IPS DF 6.9 (cell line): ENCODE measurements around the gene SERPINA3.
"Not testable (repeated sequence)": the region's sequence is repeated elsewhere in the genome, so short reads cannot be mapped to it uniquely, and the experiment has no call there.

Experiments
- DNase-seq: peaks from one replicate; pipeline ENCODE4 v3.0.0-alpha.2; 2013; ENCODE audit warnings: low read depth, low spot score
- H3K27ac ChIP-seq: one replicate; pipeline ENCODE4 v1.5.1; 2013; ENCODE audit warnings: low read length, control low read depth
- H3K27me3 ChIP-seq: 2 replicates; pipeline ENCODE4 v1.6.1; 2013; ENCODE audit warnings: mild to moderate bottlenecking, low read length; ENCODE audit not compliant: control insufficient read depth, insufficient read depth
- H3K36me3 ChIP-seq: 2 replicates; pipeline ENCODE4 v1.6.1; 2013; ENCODE audit warnings: low read length; ENCODE audit not compliant: control insufficient read depth, insufficient read depth
- H3K4me1 ChIP-seq: 2 replicates; pipeline ENCODE4 v1.6.1; 2013; ENCODE audit warnings: low read length; ENCODE audit not compliant: control insufficient read depth, insufficient read depth
- H3K4me3 ChIP-seq: 2 replicates; pipeline ENCODE4 v1.5.1; 2013; ENCODE audit warnings: mild to moderate bottlenecking, low read length
- H3K9me3 ChIP-seq: 2 replicates; pipeline ENCODE4 v1.6.1; 2013; ENCODE audit warnings: low read length, inconsistent platforms; ENCODE audit not compliant: control insufficient read depth, insufficient read depth
- WGBS: extraction: QIAGEN DNeasy Blood & Tissue Kit; methylation state at CpG from one replicate; pipeline ENCODE4 v1.1.7; 2013; ENCODE audit warnings: mixed read lengths, missing lambda C conversion rate; ENCODE audit not compliant: insufficient read length, insufficient coverage; 5-methylcytosine and 5-hydroxymethylcytosine counted together

The SERPINA3 gene

DNA sequence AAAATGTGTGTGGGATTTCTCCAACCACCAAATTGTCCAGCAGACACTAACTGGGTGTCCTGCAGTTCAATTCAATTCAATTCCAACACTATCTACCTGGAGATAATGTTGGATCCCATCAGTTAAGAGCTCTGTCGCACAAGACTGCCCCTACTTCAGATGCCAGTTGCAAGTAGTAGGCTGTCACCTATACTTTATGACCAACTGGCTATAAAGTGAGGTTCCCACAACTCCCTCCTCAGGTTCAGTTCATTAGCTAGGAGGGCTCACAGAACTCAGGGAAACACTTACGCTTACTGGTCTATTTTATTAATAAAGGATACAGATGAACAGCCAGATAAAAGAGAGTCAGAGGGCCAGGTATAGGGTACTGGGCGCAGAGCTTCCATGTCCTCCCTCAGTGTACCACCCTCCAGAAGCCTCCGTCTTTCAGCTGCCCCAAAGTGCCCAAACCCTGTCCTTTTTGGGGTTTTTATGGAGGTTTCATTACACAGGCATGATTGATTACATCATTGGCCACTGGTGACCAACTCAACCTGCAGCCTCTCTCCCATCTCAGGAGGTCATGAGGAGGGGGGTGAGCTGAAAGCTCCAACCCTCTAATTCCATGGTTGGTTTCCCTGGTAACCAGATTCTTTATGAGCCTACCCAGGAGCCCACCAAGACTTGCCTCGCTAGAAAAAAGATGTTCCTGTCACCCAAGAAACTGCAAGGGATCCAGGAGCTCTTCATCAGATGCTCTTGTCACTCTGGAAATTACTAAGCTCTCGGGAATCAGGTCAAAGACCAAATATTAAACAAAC is 38.5 kb upstream of the SERPINA3 start:
- H3K36me3 ChIP-seq, result no peaks in the 10 kb centered on the region
- no CpG with 5 or more reads among the region's 6 CpGs for WGBS

GRCh38 chr14:94574336-94574735 is 37.9 kb upstream of the SERPINA3 start:
- no peaks in the 10 kb centered on the region for H3K4me1 ChIP-seq
- no peak overlapping the region for H3K27ac ChIP-seq
- H3K4me3 ChIP-seq, result no peak overlapping the region
- DNase-seq, result no peak
- no peaks in the 10 kb centered on the region for H3K27me3 ChIP-seq
- no CpG with 5 or more reads among the region's 3 CpGs for WGBS
- no peaks in the 10 kb centered on the region for H3K9me3 ChIP-seq
- no peaks in the 10 kb centered on the region for H3K36me3 ChIP-seq

More for the DNA sequence above, 38.5 kb upstream of the SERPINA3 start:
- Histone ChIP-seq H3K27ac (no peak overlapping the region), H3K4me3 (no peak overlapping the region), H3K27me3 (no peaks in the 10 kb centered on the region), H3K9me3 (no peaks in the 10 kb centered on the region), H3K4me1 (no peaks in the 10 kb centered on the region)
- DNase-seq, result no peak

DNA sequence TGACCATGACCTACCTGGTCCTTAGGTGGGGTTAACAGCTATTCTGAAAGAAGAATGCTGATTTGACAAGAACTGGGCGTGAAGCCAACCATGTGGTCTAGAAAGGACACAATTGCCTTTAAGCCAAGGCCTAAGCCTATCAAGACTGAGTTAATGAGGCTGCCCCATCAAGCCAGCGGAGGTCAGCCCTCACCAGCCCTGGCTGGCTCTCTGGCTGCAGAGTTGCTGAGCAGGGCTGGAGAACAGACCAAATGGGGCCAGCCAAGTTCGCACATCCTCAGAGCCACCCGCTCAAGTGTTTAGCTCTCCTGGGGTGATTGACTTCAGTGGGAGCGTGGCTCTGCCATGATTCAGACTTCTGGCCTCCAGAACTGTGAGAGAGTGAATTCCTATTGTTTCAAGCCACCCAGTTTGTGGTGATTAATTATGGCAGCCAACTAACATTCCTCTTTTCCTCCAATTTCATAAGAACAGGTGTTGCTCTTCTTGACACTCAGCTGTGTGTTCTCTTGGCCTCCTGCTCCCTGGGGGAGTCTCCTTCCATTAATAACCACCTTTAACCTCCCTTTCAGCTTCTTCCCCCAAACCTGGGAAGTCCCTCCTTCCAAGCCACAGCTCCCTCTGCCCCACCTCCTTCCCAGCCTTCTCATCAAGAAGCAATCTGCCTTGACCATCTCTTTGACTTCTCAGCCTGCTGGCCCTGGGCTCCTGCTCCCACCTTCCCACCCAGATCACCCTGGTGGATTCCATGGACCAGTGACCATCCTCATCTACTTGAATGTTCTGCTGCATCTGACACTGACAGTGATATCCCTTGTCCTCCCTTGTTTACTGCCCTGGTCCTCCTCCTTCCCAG is 36.2 kb upstream of the SERPINA3 start:
- WGBS, result no CpG with 5 or more reads among the region's 5 CpGs
- Histone ChIP-seq H3K4me3 (no peak overlapping the region), H3K36me3 (no peaks in the 10 kb centered on the region), H3K4me1 (no peaks in the 10 kb centered on the region), H3K27ac (no peak overlapping the region), H3K27me3 (no peaks in the 10 kb centered on the region), H3K9me3 (no peaks in the 10 kb centered on the region)
- DNase-seq, result no peak

DNA sequence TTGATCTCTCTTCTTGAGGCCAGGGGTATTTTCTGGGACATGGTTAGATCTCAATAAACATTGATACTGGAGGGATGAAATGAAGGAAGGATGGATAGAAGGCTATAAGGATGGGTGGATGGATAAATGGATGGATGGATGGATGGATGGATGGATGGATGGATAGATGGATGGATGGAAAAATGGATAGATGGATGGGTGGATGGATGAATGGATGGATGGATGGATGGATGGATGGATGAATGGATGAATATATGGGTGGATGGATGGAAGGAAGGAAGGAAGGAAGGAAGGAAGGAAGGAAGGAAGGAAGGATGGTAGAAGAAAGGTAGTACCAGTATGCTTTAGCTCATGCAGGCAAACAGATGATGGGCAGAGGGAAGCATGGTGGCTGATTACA is 34.7 kb upstream of the SERPINA3 start:
- not testable (repeated sequence) for H3K27ac ChIP-seq, H3K4me3 ChIP-seq, H3K9me3 ChIP-seq, DNase-seq, H3K4me1 ChIP-seq, H3K27me3 ChIP-seq, H3K36me3 ChIP-seq

DNA sequence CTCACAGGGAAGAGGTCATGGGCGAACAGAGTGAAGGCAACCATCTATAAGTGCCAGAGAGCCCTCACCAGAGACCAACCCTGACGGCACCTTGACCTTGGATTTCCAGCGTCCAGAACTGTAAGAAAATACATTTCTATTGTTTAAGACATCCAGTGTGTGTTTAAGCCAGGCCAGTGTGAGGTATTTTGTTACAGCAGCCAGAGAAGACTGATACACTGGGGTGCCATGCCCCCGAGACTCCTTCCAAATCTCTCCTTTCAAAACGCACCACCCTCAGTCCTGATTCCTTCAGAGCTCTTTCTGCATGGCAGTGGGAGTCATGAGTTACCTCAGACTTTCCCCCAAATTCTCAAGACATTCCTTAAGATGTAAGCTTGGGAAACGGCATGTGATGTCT is 33.5 kb upstream of the SERPINA3 start:
- no CpG with 5 or more reads among the region's 6 CpGs for WGBS
- no peaks in the 10 kb centered on the region for H3K4me1 ChIP-seq
- no peaks in the 10 kb centered on the region; the same call in 1 of the 2 replicates for H3K9me3 ChIP-seq
- H3K4me3 ChIP-seq, result no peak overlapping the region
- H3K36me3 ChIP-seq, result no peaks in the 10 kb centered on the region
- no peak overlapping the region for H3K27ac ChIP-seq
- H3K27me3 ChIP-seq, result no peaks in the 10 kb centered on the region
- DNase-seq, result no peak

DNA sequence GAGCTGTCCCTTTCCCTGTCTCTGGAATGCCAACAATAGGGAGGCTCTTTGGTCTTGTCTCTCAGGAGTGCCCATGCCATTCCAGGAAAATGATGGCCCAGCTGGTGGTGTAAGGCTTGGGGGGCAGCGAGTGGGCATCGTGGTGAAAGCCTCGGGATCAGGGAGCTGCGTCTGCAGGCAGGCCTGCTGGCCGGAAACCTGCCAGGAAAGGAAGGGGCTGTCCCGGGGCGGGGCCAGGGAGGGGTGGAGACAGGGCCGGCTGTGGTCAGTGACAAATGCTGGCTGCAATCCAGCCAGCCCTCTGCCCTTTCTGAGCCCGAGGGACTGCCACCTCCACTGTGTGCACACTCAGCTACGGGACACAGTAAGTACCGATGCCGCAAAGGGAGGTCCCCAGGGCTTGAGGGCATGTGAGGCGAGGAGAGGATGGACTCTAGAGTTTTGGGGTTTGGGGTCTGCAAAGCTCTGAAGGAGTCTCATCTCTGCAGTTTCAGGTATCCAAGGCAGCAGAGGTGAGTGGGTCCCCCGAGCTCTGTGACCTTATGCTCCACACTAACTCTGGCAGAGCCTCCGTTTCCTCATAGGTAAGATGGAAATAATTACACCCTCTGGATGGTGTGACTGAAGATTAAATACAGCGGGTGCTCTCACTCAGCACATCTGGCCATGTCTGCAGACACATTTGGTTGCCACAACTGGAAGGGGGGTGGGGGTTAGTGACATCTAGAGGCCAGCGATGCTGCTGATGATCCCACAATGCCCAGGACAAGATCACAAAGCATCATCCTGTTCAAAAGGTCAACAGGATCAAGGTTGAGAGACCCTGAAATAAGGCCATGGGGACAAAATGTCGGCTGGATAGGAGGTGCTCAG is 30.8 kb upstream of the SERPINA3 start, which contains the start of gene SERPINA5:
Gene SERPINA5, plus strand, starts transcription at position 300 of the 873 bp plus-strand sequence. CDS start 5,937 bp downstream, outside the sequence.
- Histone ChIP-seq H3K36me3 (no peaks in the 10 kb centered on the region), H3K27me3 (no peaks in the 10 kb centered on the region), H3K27ac (no peak within 1 kb of the TSS), H3K9me3 (no peaks in the 10 kb centered on the region; the same call in 1 of the 2 replicates), H3K4me3 (no peak within 1 kb of the TSS), H3K4me1 (no peaks in the 10 kb centered on the region)
- no CpG with 5 or more reads among the region's 18 CpGs for WGBS
- DNase-seq, result no peak

DNA sequence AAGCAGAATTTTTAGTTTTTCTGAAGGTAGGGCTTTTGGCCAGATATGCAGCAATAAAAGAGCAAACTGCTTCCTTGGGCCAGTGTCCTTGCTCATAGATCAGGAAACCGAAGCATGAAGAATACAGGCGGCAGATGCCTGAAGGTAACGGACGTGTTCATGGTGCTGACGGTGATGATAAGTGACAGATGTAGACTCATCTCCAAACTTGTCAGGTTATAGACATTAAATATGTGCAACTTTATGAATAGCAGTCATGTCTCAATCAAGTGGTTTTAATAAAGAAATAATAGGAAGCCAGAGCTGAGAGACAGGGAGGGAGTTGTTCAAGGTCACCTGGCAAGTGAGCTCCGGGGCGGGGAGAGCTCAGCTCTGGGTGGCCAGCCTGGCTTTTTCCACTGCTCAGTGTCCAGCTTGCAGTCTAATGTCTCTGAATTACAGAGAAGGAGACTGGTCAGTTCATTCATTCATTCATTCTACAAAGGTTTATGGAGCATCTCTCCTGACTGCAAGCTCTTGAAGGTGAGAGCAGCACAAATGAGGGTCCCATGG is 29.9 kb upstream of the SERPINA3 start:
- Histone ChIP-seq H3K27me3 (no peaks in the 10 kb centered on the region), H3K36me3 (no peaks in the 10 kb centered on the region), H3K27ac (no peak overlapping the region), H3K9me3 (no peaks in the 10 kb centered on the region; the same call in 1 of the 2 replicates), H3K4me1 (no peaks in the 10 kb centered on the region), H3K4me3 (no peak overlapping the region)
- WGBS, result no CpG with 5 or more reads among the region's 7 CpGs
- no peak for DNase-seq

- WGBS, result no CpG with 5 or more reads among the region's 3 CpGs
- H3K36me3 ChIP-seq, result no peaks in the 10 kb centered on the region
- H3K4me3 ChIP-seq, result no peak overlapping the region
- H3K27me3 ChIP-seq, result no peaks in the 10 kb centered on the region
- DNase-seq, result no peak
- no peaks in the 10 kb centered on the region for H3K4me1 ChIP-seq
- no peaks in the 10 kb centered on the region; the same call in 1 of the 2 replicates for H3K9me3 ChIP-seq
- H3K27ac ChIP-seq, result no peak overlapping the region
Measured at GRCh38 chr14:94582851-94583250, 29.3 kb upstream of the SERPINA3 start.

GRCh38 chr14:94583557-94583956 is 28.6 kb upstream of the SERPINA3 start:
- Histone ChIP-seq H3K9me3 (no peaks in the 10 kb centered on the region; the same call in 1 of the 2 replicates), H3K4me3 (no peak overlapping the region), H3K36me3 (no peaks in the 10 kb centered on the region), H3K27me3 (no peaks in the 10 kb centered on the region), H3K4me1 (no peaks in the 10 kb centered on the region), H3K27ac (no peak overlapping the region)
- WGBS, result no CpG with 5 or more reads among the region's 4 CpGs
- DNase-seq, result no peak
